ENCODE measurements around the gene PSMB7.

PSMB7 gene

DNA sequence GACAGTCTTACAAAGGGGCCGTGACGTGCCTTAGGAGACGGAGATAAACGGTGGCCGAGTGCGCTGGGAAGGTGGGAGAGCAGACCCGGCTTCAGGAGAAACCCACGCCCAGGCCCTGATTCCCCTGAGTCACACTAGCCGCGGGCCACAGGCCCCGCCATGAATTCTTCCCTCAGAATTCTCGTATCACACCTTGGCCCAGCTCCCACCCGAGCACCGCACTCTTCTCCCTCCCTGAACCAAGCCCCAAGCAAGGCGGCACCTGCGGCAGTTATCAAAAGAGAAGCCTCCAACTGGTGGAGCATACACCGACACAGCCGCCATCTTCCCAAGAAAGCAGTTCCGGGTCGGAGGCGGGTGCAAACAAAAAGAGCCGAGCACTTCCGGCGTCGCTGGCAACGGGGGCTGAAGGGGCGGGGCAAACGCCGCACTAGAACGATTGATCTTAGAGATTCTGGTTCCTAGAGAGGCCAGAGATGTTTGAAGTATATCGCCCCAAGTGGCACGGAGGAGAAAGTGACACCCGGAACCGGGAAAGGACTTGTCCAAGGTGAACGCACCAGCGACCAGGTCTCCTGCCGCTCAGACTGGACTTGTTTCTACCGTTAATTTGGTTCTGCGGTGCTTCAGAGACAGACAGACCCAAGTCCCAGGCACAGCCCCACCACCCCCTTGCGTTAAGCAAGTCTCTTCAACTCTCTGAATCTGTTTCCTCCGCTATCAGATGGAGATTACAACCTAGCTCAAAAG lies at the start of gene PSMB7:
Gene PSMB7, minus strand, starts transcription at position 341 of the 750 bp plus-strand sequence. Its CDS starts 17 bp downstream, at position 324.
- DNase-seq: peak; percentile 96 to 97

DNA sequence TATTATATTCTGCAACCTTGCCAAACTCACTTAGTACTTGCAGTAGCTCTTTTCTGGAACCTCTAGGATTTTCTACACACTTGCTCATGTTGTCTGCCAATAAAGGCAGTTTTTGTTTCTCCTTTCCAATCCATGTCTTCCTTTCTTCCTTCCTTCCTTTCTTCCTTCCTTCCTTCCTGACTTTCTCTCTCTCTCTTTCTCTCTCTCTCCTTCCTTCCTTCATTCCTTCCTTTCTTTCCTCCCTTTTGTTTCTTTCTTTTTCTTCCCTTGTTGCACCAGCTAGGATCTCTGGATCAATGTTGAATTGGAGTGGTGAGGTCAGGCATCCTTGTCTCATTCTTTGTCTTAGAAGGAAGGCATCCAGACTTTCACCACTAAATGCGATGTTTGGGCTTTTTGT lies 47.5 kb upstream of the PSMB7 start:
- no peak for DNase-seq

DNA sequence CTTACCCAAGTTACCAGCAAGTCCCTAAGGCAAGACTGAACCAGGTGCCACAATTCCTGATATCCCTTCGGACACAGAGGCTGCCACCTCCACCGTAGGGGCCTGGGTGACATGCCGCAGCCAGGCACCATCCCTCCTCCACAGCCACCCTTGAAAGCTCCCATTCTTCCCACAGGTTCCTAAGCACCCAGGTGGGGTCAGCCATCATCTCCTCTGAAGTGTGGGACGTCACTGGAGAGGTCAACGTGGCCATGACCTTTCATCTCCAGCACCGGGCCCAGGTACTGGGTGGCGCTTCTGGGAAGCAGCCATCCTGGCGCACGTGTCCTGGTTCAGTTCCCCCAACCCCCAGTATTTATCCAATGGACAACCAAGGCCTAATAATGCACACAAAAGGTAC lies 43.2 kb upstream of the PSMB7 start:
- no peak for DNase-seq

DNA sequence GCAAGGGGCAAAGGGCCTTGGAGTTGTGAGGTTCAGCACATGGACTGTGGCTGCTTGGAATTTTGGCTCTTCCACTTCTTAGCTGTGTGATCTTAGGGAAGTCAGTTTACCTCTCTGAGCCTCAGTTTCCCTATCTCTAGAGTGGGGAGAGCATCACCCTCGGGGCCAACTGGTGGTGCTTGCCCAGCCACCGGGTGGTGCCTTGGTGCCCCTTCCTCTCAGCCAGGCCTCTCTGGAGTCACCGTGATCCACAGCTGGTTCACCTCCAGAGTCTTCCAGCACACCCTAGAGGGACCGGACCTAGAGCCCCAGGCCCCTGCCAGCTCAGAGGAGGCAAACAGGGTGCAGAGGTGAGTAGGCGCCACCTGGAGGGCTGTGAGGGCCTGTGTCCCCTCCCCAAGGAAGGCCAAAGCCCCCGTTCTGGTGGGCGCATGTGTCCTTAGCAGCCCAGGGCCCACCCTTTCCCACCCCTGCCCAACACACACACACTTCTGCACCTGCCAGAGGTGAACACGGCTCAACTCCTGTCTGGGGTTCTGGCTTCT lies 42.7 kb upstream of the PSMB7 start:
- no peak for DNase-seq

DNA sequence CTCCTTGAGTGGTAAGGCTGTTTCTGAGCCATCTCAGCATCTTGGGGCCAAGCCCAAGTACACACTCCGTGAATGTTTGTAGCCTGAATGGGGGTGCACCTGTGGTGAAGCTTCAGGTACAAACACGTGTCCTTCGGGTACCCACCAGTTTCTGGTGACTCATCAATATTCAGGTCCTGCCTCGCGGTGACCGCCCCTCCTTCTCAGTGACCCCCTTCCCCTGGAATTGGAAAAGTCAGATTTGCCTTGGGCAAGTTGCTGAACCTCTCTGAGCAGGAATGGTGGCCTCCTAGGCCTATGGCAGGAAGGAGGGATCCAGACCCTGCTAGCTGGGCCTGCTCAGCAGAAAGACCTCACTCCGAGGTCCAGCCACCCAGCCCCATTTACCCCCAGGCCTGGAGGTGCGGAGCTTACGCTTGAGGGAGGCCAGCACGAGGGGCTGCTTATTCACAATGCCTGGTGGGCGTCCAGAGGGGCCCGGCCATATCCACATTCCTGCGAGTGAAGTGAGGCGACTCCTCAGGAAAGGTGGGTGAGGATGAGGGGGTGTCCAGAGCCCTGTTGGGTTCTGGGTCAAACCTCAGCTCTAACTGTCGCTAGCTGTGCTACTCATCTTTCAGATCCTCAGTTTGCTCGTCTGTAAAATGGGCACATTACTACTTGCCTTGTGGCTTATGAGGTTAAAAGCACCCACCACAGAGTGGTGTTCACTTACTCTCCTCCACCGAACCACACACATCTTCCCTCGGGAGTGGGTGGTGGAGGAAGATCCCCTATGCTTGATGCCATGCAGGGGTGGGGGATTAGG lies 42.0 kb upstream of the PSMB7 start:
- DNase-seq: no peak

DNA sequence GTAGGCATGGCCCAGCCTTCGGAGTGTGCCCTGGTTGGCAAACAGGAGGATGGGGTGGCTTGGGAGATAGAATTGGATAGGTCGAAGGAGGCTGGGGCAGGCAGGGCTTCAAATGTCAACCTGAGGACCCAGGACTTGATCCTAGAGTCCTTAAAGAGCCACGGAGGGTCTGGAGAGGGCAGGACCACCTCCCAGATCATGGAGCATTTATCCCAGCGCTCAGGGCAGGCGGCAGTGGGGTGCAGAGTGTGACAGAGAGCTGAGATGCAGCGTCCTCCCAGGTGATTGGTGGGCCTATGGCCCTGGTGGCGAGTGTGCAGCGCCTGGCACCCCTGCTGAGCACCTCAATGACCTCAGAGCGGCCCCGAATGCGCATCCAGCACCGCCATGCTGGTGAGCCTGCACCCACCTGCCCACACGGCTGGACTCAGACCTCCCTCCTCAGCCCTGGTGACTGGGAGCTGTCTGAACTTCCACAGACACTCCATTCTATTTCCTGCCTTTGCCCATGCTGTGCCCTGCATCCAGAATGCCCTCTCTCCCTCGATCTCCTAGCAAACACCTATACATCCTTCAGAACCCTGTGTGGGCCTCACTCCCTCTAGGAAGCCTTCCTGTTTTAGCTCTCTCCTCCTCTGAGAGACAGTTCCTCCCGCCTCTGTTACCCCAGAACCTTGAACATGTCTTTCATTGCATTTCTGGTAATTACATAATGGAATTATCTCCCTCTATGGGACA lies 41.3 kb upstream of the PSMB7 start:
- no peak for DNase-seq

DNA sequence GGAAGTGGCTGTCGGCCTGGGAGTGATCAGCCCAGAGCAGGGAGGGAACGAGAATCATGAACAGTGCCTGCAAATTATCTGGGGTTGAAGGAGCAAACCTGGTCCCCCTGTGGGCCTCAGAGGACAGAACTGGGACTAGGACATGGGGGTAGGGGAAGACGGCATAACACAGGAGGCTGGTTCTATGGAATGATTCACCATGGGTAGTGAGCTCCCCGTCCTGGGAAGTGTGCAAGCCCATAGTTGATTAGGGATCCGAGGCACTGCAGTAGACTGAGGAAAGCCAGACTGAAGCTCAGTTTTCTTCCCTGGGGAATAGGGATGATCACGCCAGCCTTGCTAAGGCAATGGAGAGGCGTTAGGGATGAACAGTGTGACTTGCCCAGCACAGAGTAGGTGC lies 40.6 kb upstream of the PSMB7 start:
- DNase-seq: no peak

DNA sequence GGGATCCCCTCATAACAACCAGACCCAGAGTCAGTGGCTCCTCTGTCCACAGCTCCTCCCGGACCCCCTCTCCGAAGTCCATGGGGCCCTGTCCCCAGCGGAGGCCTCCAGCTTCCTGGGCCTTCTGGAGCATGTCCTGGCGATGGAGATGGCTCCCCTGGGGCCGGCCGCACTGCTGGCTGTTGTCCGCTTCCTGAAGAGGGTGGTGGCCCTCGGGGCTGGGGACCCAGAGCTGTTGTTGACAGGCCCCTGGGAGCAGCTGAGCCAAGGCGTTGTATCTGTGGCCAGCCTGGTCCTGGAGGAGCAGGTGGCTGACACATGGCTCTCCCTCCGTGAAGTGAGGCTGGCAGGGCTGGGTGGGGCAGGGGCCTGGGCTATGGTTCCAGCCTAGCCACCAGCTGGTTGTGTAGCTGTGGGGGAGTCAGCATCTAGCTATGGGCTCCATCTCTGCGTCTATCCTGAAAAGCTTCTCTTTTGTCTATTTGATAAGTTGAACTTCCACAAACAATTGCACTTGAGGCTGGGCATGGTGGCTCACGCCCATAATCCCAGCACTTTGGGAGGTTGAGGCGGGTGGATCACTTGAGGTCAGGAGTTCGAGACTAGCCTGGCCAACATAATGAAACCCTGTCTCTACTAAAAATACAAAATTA lies 39.7 kb upstream of the PSMB7 start:
- no peak for DNase-seq

DNA sequence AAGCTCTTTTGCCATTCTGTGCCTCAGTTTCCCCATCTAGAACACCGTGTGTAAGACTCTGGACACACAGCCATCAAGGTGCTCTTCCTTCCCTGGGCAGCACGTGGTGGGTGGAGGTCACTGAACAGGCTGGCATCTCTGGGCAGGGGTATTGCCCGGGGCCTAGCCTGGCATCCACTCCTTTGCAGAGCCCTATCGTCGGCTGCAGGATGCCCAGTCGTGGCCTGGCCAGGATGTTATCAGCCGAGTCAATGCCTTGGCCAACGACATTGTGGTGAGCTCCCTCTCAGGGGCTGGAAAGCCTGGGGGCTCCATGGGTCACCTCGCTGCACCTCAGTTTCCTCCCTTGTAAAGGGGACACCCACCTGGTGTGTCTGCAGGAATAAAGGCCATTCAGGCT lies 39.1 kb upstream of the PSMB7 start:
- no peak for DNase-seq

DNA sequence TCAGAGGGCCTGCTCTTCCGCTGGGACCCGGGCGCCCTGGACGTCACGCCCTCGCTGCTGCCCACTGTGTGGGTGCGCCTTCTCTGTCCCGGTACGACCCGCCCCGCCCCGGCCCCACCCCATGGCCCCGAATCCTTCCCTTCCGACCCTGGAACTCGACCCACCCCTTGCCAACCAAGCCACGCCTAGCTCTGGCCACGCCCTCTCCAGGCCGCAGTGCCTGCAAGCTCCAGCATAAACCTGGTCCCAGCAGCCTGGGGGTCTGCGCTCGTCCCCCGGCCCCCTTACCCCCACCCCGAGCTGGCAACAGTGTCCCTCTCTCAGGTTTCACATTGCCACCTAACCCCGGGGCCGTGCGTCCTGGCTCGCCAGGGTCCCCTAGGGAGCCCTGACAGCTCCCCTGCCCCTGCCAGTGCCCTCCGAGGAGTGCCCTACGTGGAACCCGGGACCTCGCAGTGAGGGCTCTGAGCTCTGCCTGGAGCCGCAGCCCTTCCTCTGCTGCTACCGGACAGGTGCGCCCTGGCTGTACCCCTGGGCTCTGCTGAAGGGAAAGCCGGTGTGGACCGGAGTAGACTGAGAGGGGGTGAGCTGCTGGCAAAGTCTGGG lies 38.4 kb upstream of the PSMB7 start:
- no peak for DNase-seq

DNA sequence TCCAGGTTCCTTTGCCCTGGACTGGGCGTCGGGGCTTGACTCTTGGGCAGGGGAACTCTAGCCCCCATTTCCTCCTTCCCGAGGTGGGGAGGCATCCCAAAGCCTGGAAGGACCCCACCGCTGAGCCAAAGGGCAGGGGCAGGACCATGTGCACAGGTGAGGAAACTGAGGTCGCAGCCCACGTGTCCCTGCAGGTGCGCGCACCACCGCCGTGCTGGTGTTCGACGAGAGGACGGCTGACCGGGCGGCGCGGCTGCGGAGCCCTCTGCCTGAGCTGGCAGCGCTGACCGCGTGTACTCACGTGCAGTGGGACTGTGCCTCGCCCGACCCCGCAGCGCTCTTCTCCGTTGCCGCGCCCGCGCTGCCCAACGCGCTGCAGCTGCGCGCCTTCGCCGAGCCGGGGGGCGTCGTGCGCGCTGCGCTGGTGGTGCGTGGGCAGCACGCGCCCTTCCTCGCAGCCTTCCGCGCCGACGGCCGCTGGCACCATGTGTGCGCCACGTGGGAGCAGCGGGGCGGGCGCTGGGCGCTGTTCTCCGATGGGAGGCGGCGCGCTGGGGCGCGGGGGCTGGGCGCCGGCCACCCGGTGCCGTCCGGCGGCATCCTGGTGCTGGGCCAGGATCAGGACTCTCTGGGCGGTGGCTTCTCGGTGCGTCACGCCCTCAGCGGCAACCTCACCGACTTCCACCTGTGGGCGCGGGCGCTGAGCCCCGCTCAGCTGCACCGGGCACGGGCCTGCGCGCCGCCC lies 37.8 kb upstream of the PSMB7 start:
- no peak for DNase-seq

DNA sequence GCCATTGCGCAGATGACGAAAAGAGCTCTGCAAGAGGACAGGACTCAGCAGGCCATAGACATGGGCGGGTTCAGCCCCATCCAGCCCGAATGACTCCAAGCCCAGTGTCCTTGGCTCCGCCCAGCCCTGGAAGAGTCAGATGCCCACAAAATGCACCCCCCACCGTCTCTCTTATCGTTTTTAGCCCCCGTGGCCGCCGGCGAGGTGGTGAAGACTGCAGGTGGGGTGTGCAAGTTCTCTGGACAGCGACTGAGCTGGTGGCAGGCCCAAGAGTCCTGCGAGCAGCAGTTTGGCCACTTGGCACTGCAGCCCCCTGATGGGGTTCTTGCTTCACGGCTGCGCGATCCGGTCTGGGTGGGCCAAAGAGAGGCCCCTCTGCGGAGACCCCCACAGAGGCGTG lies 37.1 kb upstream of the PSMB7 start:
- DNase-seq: no peak

DNA sequence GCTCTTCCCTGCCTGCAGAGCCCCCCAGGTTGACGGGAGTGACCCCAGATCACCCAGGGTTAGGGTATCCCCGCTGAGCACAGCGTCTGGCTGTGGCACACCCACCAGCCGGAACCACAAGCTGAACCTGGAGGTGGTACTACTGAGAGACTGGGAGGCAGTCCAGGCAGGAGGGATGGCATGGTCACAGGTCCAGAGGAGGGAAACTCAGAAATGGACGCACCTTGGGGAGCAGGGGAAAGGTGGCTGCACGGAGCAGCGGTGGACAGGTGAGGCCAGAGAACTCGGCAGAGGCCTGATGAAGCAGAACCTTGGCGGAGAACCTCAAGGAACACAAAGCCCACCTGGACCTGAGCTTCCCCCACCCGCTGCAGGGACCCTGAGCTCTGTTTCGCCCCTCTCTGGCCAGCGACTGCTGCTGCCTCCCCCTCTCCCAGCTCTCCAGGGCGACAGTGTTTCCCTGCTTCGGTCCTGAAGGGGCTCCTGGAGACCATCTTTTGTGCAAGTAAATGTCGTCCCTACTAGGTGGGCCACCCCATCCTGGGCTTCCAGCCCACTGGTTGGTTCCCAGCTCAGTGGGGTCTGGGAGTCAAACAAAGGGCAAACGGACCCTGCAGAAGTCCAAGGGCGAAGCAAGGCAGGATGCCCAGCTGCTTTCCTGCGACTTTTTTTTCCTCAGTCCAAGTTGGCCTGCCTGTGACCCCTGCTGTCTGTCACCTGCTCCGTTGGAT lies 35.9 kb upstream of the PSMB7 start:
- DNase-seq: no peak

DNA sequence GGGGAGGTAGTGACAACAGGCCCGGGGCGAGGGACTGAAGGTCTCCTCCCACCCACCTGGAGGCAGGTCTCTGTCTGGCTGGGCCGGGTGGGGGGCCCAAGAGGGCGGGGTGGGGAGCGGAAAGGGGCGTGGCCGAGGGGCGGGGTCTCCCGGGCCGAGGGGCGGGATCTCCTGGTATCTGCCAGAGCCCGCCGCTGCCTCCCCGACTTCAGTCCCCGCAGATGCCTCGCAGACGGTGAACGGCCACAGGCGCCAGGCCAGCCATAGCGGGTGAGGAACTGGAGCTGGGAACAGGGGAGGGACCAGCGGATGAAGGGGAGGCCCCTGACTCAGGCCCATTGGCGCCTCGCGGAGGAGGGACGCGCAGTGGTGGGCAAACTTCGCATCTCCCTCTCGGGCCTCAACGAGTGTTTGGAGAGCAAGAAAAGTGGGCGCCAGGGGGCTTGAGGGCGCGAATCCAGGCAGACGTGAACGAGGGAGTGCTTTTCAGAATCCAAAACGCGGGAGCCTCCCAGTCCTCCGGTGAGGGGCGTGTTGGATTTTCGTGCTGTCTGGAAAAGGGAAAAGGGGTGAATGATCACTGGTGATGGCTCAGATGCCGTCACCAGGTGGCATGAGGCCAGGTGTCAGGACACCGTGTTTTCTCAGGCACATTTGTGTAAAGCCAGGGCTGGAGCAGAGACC lies 35.1 kb upstream of the PSMB7 start, which contains the start of gene ADGRD2:
Gene ADGRD2, plus strand, starts transcription at position 211 of the 684 bp plus-strand sequence. CDS start 1,216 bp downstream, outside the sequence.
- peak; percentile 4 to 23 for DNase-seq

DNA sequence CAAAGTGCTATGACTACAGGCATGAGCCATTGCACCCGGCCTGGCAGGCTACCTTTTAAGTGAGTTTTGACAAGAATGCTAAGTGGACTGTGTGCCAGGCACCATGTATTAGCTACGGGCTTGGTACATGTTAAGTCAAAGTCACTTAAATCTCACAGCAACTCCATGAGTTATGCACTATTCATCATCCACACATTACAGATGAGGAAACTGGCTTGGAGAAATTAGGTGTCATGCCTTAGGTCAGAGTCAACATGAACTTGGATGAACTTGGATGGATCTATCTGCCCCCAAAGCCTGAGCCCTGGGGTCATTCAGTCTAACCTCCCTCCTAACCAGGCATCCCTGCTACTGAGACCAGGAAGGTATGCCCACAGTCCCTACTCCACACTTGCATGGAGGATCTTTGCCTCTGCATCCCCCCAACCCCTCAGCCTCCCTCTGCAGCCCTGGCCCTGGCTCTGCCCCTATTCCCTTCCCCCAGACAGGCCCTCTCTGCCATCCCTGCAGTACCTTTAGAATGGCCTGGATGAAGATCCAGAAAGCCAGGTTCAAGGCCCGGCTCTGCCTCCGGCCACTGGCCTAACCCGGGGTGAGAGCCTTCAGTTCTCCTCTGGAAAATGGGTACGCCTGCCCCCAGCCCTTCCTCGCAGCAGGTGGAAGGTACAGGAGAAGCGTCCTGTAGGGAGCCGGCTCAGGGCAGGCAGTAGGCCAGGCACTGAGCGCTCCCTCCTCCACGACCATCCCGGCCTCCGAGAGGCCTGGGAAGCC lies 34.3 kb upstream of the PSMB7 start:
- DNase-seq: no peak

DNA sequence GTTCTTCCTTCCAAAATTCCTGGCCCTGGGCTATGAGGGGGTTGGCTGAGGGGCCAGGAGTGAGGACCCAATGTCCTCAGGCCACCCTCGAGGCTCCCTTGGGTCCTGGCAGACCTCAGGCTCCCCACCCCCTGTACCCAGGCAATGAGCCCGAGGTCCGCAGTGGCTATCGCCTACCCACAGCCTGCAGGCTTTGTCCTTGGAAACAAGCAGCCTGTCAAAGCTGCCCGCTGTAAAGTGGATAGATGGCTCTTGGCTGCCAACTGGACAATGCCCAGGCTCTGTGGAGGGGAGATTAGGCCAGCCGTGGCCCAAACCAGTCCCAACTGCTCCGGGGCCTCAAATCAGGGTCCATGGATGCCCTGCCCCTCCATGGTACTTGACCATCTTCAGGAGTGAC lies 32.8 kb upstream of the PSMB7 start:
- DNase-seq: no peak

DNA sequence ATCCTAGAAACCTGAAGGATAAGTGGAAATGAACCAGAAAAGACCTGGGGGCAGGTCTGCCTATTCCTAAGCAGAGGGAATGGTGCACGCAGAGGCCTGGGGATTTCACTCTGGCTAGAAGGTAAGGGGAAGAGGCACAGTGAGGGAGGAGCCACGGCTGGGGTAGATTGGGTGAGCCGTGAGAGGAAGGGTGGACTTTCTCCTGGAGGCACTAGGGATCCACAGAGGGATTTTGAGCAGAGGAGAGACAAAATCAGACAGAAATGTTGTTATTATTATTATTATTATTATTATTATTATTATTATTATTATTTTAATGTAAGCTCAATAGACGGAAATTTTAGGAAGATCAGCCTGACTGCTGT lies 32.0 kb upstream of the PSMB7 start:
- DNase-seq: no peak

DNA sequence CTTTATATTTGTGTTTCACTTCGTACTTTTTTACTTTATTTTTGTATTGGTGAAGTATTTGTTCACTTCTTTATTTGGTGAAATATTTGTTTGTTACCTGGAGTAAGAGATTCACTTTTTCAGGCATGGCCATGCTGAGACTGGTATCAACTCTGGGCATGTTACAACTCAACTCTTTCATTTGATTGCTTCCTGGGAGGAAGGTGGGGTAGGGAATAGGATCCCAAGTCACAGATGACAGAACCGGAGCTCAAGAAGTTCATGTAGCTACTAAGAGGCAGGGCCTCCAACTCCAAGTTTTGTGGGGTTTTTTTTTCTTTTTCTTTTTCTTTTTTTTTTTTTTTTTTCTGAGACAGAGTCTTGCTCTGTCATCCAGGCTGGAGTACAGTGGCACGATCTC lies 28.9 kb upstream of the PSMB7 start:
- DNase-seq: no peak

DNA sequence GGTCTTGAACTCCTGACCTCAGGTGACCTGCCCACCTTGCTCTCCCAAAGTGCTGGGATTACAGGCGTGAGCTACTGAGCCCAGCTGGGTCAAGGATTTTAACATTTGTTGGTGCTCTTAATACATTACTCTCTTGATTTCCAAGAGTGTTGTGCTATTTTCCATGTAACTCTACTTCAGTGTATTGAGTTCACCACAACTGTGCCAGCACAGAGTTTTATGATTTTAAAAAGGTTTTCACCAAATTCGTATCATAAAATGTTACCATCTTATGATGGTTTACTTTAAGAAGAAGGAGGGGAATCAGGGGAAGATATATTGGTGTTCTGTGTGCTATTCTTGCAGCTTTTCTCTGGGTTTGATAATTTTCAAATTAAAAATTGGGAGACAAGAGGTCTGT lies 28.4 kb upstream of the PSMB7 start:
- no peak for DNase-seq

All from NCI-H2081 (cell line).